ENCODE results near the gene INSL6. TPM values are rescaled to one million over a fixed set of nuclear protein-coding genes. Genes with fewer than 3 reads are reported as not detected.

Gene INSL6
- total RNA-seq, 4 donors from 2014 or later: not detected

DNA sequence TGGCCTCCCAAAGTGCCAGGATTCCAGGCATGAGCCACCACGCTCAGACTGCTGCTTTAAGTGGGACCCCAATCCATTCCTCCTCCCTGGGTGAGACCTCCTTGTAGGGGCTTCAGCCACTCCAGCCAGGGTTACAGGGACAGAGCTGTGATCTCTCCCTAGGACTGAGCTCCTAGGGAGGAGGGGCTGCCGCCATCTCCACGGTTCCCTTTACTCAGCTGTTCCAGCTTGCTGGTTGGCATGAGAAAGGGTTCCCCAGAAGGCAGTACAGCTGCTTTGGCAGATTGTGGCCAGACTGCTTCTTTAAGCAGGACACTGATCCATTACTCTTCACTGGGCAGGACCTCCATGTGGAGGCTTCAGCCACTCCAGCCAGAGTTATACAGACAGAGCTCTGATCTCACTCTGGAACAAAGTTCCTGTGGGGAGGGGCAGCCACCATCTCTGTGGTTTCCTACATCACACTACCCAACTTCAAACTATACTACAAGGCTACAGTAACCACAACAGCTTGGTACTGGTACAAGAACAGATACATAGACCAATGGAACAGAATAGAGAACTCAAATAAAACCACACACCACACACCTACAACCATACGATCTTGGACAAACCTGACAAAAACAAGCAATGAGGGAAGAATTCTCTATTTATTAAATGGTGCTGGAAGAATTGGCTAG, 7.2 kb downstream of the INSL6 start:
- no peak overlapping the region for H3K4me3 ChIP-seq (ENCODE audit: low read depth, poor library complexity, severe bottlenecking)
- no peak for TF ChIP-seq POLR2A (IDR thresholded peaks at IDR 0.05)
- intact Hi-C loops (cut with DNase I; ENCODE audit: low total_unique reads): no loop called here
- 79 to 80% methylated on average over 4 of the region's 4 CpGs for WGBS, 2 donors
- DNase-seq (ENCODE audit: low spot score in 2 of 2): no peak

DNA sequence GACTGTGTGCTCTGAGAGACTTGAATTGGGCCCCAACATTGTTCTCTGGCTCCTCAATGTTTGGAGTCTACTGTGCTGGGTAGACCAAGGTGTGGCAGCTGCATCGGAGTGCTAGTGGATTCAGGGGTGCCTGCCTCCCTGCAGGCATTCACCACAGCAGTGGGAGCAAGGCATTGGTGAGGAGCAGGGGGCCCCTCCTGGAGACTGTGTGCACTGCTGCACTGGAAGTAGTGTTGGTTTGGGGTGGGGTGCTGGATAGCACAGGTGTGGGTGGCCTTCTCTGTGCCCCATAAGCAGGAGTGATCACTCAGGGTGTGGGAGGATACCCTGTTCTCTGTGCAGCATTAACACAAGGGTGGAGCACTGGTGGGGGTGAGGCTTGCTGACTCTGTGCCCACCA, 39.2 kb downstream of the INSL6 start:
- no peak overlapping the region for H3K4me3 ChIP-seq (ENCODE audit: low read depth, poor library complexity, severe bottlenecking)

DNA sequence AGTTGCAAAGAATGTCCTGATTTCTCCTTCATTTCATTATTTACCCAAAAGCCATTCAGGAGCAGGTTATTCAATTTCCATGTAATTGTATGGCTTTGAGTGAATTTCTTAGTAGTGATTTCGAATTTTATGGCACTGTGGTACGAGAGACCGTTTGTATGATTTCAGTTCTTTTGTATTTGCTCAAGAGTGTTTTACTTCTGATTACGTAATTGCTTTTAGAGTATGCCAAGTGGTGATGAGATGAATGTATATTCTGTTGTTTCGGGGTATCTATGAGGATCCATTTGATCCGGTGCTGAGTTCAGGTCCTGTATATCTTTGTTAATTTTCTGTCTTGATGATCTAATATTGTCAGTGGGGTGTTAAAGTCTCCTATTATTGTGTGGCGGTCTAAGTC, 41.2 kb downstream of the INSL6 start:
- DNase-seq (ENCODE audit: low spot score in 2 of 2): no peak
- WGBS, 2 donors: 83 to 90% methylated on average over 7 of the region's 7 CpGs
- no peak overlapping the region for H3K4me3 ChIP-seq (ENCODE audit: low read depth, poor library complexity, severe bottlenecking)
- intact Hi-C loops (cut with DNase I; ENCODE audit: low total_unique reads): no loop called here
- TF ChIP-seq, protein P1, sequence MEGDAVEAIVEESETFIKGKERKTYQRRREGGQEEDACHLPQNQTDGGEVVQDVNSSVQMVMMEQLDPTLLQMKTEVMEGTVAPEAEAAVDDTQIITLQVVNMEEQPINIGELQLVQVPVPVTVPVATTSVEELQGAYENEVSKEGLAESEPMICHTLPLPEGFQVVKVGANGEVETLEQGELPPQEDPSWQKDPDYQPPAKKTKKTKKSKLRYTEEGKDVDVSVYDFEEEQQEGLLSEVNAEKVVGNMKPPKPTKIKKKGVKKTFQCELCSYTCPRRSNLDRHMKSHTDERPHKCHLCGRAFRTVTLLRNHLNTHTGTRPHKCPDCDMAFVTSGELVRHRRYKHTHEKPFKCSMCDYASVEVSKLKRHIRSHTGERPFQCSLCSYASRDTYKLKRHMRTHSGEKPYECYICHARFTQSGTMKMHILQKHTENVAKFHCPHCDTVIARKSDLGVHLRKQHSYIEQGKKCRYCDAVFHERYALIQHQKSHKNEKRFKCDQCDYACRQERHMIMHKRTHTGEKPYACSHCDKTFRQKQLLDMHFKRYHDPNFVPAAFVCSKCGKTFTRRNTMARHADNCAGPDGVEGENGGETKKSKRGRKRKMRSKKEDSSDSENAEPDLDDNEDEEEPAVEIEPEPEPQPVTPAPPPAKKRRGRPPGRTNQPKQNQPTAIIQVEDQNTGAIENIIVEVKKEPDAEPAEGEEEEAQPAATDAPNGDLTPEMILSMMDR (IDR thresholded peaks at IDR 0.05): no peak
- TF ChIP-seq POLR2A (IDR thresholded peaks at IDR 0.05): no peak

More for the DNA sequence above, 39.2 kb downstream of the INSL6 start:
- intact Hi-C loops (cut with DNase I; ENCODE audit: low total_unique reads): no loop called here
- DNase-seq (ENCODE audit: low spot score in 2 of 2): no peak
- 100% methylated on average over 1 of the region's 1 CpG for WGBS, 2 donors
- TF ChIP-seq, protein P1 (IDR thresholded peaks at IDR 0.05): no peak

- DNase-seq (ENCODE audit: low spot score in 2 of 2): no peak
- no peak overlapping the region for H3K4me3 ChIP-seq (ENCODE audit: low read depth, poor library complexity, severe bottlenecking)
- TF ChIP-seq, protein P1 (IDR thresholded peaks at IDR 0.05): no peak
- TF ChIP-seq POLR2A (IDR thresholded peaks at IDR 0.05): no peak
- WGBS, 2 donors: 69 to 88% methylated on average over 1 of the region's 1 CpG
- intact Hi-C loops (cut with DNase I; ENCODE audit: low total_unique reads): no loop called here
Measured at GRCh38 chr9:5140151-5140550, 45.3 kb downstream of the INSL6 start.

DNA sequence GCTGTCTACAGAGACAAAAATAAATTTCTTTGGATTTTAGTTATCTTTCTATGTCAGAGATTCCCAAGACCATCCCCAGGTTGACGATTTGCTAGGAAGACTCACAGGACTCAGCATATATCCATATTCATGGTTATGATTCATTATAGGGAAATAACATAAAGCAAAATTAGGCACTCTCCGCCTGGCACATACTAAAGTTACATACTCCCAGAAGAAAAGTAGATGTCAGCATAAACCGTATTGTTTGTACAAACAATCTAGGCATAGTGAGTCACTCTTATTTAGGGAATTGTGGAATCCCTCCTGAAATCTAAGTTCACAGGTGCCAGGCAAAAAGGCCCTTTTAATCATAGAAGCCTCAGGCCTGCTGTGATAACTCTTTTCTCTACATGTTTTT, 62.9 kb downstream of the INSL6 start:
- no peak overlapping the region for H3K4me3 ChIP-seq (ENCODE audit: low read depth, poor library complexity, severe bottlenecking)
- no peak for TF ChIP-seq POLR2A (IDR thresholded peaks at IDR 0.05)
- TF ChIP-seq, protein P1 (IDR thresholded peaks at IDR 0.05): no peak
- WGBS, 2 donors: 91 to 92% methylated on average over 3 of the region's 3 CpGs
- intact Hi-C loops (cut with DNase I; ENCODE audit: low total_unique reads): no loop called here
- no peak for DNase-seq (ENCODE audit: low spot score in 2 of 2)

DNA sequence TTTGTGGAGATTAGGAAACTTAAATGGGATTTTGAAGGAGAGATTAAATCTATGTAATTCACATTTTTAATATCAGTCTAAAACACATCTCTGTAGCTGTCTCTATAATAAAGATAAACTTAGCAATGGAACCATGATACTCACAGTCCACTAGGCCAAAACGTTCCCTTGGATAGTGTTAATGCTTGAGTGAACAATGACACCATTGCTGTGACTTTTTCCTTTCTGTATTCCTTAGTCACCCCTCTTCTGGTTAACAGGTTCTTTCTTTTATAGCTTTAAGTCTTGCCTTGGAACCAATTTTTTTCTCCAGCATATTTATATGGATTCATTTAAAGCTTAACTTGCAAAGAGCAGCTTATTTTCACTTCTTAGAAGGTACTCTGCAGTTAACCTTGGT, 63.3 kb downstream of the INSL6 start:
- 68 to 85% methylated on average over 1 of the region's 1 CpG for WGBS, 2 donors
- TF ChIP-seq, protein P1 (IDR thresholded peaks at IDR 0.05): no peak
- TF ChIP-seq POLR2A (IDR thresholded peaks at IDR 0.05): no peak
- H3K4me3 ChIP-seq (ENCODE audit: low read depth, poor library complexity, severe bottlenecking): no peak overlapping the region
- DNase-seq (ENCODE audit: low spot score in 2 of 2): no peak
- intact Hi-C loops (cut with DNase I; ENCODE audit: low total_unique reads): no loop called here
